DND-41 (cell line): ENCODE results near the gene COX7A2L.

Experiments used
- EZH2 ChIP-seq: IDR thresholded peaks from 3 replicates; pipeline ENCODE4 v1.6.1; 2012; ENCODE audit warnings: borderline replicate concordance, low read depth, mild to moderate bottlenecking, moderate library complexity, low read length, inconsistent platforms; ENCODE audit not compliant: severe bottlenecking
- TF ChIP-seq, protein P1 (sequence below): IDR thresholded peaks from 2 replicates; pipeline ENCODE4 v1.5.1; 2012; ENCODE audit warnings: borderline replicate concordance, low read length, moderate library complexity, mild to moderate bottlenecking; ENCODE audit not compliant: poor library complexity, severe bottlenecking; ENCODE audit errors: extremely low read depth

DNA sequence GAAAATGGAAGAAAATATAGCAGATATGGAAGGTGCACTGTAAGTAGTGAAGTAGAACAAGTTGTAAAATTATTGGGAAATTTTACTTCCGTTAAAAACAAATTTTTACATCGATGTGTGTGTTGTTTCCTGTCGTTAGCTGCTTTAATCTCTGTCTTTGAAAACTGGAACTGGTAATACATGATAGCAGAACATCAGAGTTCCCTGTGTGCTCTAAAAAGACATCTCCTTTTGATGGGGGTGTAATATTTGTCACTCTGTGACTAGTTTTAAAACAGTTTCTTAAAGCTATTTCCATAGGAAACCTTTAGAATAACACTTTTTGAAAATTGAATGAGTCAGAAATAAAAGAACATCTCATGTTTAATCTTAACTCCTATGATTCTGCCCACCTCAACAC is 43.5 kb downstream of the COX7A2L start:
- TF ChIP-seq, protein P1, sequence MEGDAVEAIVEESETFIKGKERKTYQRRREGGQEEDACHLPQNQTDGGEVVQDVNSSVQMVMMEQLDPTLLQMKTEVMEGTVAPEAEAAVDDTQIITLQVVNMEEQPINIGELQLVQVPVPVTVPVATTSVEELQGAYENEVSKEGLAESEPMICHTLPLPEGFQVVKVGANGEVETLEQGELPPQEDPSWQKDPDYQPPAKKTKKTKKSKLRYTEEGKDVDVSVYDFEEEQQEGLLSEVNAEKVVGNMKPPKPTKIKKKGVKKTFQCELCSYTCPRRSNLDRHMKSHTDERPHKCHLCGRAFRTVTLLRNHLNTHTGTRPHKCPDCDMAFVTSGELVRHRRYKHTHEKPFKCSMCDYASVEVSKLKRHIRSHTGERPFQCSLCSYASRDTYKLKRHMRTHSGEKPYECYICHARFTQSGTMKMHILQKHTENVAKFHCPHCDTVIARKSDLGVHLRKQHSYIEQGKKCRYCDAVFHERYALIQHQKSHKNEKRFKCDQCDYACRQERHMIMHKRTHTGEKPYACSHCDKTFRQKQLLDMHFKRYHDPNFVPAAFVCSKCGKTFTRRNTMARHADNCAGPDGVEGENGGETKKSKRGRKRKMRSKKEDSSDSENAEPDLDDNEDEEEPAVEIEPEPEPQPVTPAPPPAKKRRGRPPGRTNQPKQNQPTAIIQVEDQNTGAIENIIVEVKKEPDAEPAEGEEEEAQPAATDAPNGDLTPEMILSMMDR: no peak
- TF ChIP-seq EZH2: no peak
